Mesothelial cell of epicardium (in vitro differentiated cells): ENCODE results near the gene MIB2. TPM values are rescaled to one million over a fixed set of nuclear protein-coding genes. Genes with fewer than 3 reads are reported as not detected.
A peak's percentile ranks its signal among the peaks of the same experiment; 100 is the strongest.

ENCODE experiments used
- DNase-seq, 2 experiments: peaks; one replicate each; pipeline ENCODE4 v3.0.0; 2021; ENCODE audit warnings: low spot score in 2 of 2; ENCODE audit not compliant: unreplicated experiment in 2 of 2
- H3K27ac Mint-ChIP-seq: 2 replicates; pipeline ENCODE4 v1.8.0; 2021; ENCODE audit warnings: mixed read lengths
- H3K27me3 Mint-ChIP-seq: 2 replicates; pipeline ENCODE4 v1.8.0; 2021; ENCODE audit warnings: low read depth, mixed read lengths
- H3K36me3 Mint-ChIP-seq: 2 replicates; pipeline ENCODE4 v1.8.0; 2021; ENCODE audit warnings: mixed read lengths
- H3K4me1 Mint-ChIP-seq: 2 replicates; pipeline ENCODE4 v1.8.0; 2021; ENCODE audit warnings: mixed read lengths
- H3K4me3 Mint-ChIP-seq: 2 replicates; pipeline ENCODE4 v1.8.0; 2021; ENCODE audit warnings: mild to moderate bottlenecking, moderate library complexity, mixed read lengths
- H3K9me3 Mint-ChIP-seq: 2 replicates; pipeline ENCODE4 v1.8.0; 2021; ENCODE audit warnings: mixed read lengths
- total RNA-seq: library from RNA; stranded (reverse); gene quantifications from 3 replicates; pipeline ENCODE4 v1.2.1, GENCODE V29; 2021
- TF ChIP-seq, protein P1 (sequence below): fragments of 200-600 bp; sonication (generic); IDR thresholded peaks from one replicate; pipeline ENCODE4 v1.5.0; 2021; ENCODE audit warnings: antibody characterized with exemption; ENCODE audit not compliant: unreplicated experiment

Gene MIB2
- total RNA-seq, 1 donor from 2014 or later: 117 TPM

DNA sequence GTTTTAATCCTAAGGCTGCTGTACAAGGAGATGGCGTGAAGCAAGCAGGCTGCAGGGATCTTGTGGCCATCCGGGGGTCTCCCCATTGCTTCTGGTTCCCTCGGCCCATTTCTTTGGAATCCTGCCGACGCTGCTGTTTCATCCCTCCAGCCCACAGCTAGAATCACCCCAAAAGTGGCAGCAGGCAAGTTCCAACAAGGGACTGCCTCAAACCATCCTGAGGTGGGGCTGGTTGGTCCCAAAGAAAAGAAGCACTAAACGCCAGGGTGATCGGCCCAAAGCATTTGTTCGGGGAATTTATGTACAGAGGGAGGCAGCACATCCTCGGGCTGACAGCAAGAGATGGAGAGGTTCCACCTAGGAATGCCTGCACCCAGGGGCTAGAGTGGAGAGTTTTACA lies 4.5 kb upstream of the MIB2 start:
- DNase-seq: no peak
- Mint-ChIP-seq H3K9me3 (no peaks in the 10 kb centered on the region), H3K4me3 (no peak overlapping the region), H3K27me3 (no peaks in the 10 kb centered on the region), H3K27ac (peak overlapping the region; percentile 71), H3K4me1 (peaks cover 23% of the 10 kb centered on the region), H3K36me3 (peaks cover 3% of the 10 kb centered on the region)
- TF ChIP-seq, protein P1, sequence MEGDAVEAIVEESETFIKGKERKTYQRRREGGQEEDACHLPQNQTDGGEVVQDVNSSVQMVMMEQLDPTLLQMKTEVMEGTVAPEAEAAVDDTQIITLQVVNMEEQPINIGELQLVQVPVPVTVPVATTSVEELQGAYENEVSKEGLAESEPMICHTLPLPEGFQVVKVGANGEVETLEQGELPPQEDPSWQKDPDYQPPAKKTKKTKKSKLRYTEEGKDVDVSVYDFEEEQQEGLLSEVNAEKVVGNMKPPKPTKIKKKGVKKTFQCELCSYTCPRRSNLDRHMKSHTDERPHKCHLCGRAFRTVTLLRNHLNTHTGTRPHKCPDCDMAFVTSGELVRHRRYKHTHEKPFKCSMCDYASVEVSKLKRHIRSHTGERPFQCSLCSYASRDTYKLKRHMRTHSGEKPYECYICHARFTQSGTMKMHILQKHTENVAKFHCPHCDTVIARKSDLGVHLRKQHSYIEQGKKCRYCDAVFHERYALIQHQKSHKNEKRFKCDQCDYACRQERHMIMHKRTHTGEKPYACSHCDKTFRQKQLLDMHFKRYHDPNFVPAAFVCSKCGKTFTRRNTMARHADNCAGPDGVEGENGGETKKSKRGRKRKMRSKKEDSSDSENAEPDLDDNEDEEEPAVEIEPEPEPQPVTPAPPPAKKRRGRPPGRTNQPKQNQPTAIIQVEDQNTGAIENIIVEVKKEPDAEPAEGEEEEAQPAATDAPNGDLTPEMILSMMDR: no peak

- TF ChIP-seq, protein P1: no peak
- H3K36me3 Mint-ChIP-seq: peaks cover 3% of the 10 kb centered on the region
- no peak overlapping the region for H3K27ac Mint-ChIP-seq
- no peaks in the 10 kb centered on the region for H3K9me3 Mint-ChIP-seq
- no peak overlapping the region for H3K4me3 Mint-ChIP-seq
- H3K4me1 Mint-ChIP-seq: peaks cover 27% of the 10 kb centered on the region
- no peaks in the 10 kb centered on the region for H3K27me3 Mint-ChIP-seq
- DNase-seq: no peak
These were observed 3.2 kb upstream of the MIB2 start for GRCh38 chr1:1612104-1612400.

DNA sequence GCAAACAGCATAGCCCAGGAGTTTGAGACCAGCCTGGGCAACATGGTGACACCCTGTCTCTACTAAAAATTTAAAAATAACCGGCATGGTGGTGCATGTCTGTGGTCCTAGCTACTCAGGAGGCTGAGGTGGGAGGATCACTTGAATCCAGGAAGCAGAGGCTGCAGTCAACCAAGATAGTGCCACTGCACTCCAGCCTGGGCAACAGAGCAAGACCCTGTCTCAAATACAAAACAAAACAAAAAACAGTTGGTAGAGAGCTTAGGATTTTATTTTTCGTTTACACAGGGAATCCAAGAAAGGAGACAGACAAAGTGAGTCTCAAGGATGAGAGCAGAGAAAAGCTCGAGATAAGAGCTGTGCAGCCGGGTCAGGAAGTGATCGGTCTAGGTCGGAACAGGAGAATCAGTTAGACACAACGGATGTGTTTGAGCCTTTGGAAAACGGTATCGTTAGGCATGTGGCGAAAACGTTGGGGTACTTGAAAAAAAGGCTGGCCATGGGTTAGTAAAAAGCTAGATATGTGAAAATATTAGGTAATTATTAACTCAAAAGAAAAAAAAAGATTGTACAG lies 1.7 kb upstream of the MIB2 start:
- TF ChIP-seq, protein P1: no peak
- Mint-ChIP-seq H3K27ac (peak overlapping the region; percentile 99), H3K27me3 (no peaks in the 10 kb centered on the region), H3K36me3 (peaks cover 7% of the 10 kb centered on the region), H3K9me3 (no peaks in the 10 kb centered on the region), H3K4me3 (peak overlapping the region; percentile 97), H3K4me1 (peaks cover 30% of the 10 kb centered on the region)
- no peak for DNase-seq

DNA sequence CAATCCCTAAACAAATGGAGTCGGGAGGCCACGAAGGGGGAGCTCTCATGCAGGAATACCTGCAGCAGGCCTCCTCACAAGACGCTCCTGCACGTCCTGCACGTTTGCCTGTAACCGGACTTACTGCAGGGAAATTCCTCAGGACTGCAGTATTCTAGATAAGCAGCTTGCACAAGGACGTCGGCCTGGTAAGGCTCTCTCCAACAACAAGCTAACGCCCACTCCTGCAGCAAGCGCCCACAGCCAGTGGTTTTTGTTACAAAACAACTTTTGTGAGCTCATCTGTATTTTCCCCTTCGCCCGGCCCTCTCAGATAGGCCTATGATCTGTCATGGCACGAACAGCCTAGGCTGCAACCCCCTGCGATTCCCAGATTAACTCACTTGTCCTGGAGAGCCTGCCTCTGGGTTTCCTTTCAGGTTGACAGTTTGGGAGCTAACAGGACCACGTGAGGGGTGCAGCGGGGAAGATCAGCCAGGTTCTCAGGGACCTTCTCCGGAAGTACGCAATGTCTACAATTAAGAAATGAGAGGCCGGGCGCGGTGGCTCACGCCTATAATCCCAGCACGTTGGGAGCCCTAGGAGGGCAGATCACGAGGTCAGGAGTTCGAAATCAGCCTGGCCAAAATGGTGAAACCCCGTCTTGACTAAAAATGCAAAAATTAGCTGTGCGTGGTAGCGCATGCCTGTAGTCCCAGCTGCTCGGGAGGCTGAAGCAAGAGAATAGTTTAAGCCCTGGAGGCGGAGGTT lies 921 bp upstream of the MIB2 start:
- H3K36me3 Mint-ChIP-seq: peaks cover 8% of the 10 kb centered on the region
- peaks cover 30% of the 10 kb centered on the region for H3K4me1 Mint-ChIP-seq
- TF ChIP-seq, protein P1: no peak
- peak overlapping the region; percentile 97 for H3K4me3 Mint-ChIP-seq
- H3K27me3 Mint-ChIP-seq: no peaks in the 10 kb centered on the region
- DNase-seq: no peak
- no peaks in the 10 kb centered on the region for H3K9me3 Mint-ChIP-seq
- H3K27ac Mint-ChIP-seq: peak overlapping the region; percentile 99

DNA sequence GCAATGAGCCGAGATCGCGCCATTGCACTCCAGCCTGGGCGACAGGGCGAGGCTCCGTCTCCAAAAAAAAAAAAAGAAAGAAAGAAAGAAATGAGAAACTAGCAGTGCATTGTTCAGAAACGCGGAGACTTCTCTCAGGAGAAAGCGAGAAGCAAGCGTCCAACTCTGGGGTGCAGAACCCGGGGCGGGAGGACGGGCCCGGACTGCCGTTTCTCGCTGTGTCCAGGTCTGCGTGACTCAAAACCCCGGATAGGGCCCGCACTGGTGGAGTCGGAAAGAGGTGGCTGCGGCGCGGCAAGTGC lies 395 bp upstream of the MIB2 start:
- H3K9me3 Mint-ChIP-seq: no peaks in the 10 kb centered on the region
- no peak for DNase-seq
- peak overlapping the region; percentile 97 for H3K4me3 Mint-ChIP-seq
- H3K27me3 Mint-ChIP-seq: no peaks in the 10 kb centered on the region
- TF ChIP-seq, protein P1: no peak
- H3K4me1 Mint-ChIP-seq: peaks cover 30% of the 10 kb centered on the region
- H3K27ac Mint-ChIP-seq: peak overlapping the region; percentile 99
- peaks cover 8% of the 10 kb centered on the region for H3K36me3 Mint-ChIP-seq
